ENCODE results near the gene THSD4. TPM values are rescaled to one million over a fixed set of nuclear protein-coding genes. Genes with fewer than 3 reads are reported as not detected.

THSD4 gene
- total and polyA plus RNA-seq, 9 of the 15 experiments (the other 6 are each of a cell fraction or from before 2014, with no cell fraction given): 0.04 TPM; not detected in 5

DNA sequence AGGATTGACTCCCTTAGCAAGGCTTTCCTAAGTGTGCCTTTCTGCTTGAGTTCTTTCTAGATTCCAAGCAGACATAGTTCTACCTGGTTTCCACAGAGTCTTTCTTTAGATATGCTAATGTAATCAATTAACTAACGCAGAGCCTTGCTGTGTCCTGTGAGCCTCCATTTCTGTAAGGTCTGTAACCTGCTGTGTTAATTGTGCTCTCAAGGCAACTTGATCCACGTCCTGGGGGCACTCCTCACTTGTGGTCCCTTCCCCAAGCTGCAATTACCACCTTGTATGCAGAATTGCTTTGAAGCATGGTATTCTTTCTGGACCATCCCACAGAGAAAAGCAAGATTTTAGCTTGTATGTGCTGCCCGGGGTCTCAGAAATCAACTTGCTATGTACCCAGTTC is 29.5 kb upstream of the THSD4 start (continued):
- TF ChIP-seq, protein P1, sequence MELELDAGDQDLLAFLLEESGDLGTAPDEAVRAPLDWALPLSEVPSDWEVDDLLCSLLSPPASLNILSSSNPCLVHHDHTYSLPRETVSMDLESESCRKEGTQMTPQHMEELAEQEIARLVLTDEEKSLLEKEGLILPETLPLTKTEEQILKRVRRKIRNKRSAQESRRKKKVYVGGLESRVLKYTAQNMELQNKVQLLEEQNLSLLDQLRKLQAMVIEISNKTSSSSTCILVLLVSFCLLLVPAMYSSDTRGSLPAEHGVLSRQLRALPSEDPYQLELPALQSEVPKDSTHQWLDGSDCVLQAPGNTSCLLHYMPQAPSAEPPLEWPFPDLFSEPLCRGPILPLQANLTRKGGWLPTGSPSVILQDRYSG (tag; conservative IDR thresholded peaks at IDR 0.05; ENCODE audit: low read depth): no peak
- no peak for TF ChIP-seq RBM17 (IDR thresholded peaks at IDR 0.05; ENCODE audit: borderline replicate concordance, low read depth, low read length)
- TF ChIP-seq EP400 (IDR thresholded peaks at IDR 0.05): no peak
- TF ChIP-seq, protein P2, sequence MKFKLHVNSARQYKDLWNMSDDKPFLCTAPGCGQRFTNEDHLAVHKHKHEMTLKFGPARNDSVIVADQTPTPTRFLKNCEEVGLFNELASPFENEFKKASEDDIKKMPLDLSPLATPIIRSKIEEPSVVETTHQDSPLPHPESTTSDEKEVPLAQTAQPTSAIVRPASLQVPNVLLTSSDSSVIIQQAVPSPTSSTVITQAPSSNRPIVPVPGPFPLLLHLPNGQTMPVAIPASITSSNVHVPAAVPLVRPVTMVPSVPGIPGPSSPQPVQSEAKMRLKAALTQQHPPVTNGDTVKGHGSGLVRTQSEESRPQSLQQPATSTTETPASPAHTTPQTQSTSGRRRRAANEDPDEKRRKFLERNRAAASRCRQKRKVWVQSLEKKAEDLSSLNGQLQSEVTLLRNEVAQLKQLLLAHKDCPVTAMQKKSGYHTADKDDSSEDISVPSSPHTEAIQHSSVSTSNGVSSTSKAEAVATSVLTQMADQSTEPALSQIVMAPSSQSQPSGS (CRISPR knock-in tag; IDR thresholded peaks at IDR 0.05): no peak
- TF ChIP-seq RBM22 (IDR thresholded peaks at IDR 0.05; ENCODE audit: low read depth, low read length, poor library complexity, severe bottlenecking): no peak
- TF ChIP-seq ZNF717 (CRISPR knock-in tag; IDR thresholded peaks at IDR 0.05): no peak
- TF ChIP-seq PYGO2 (tag; IDR thresholded peaks at IDR 0.05): no peak
- no peak for TF ChIP-seq NCOA1 (IDR thresholded peaks at IDR 0.05; ENCODE audit: low read depth)
- TF ChIP-seq, protein P3, sequence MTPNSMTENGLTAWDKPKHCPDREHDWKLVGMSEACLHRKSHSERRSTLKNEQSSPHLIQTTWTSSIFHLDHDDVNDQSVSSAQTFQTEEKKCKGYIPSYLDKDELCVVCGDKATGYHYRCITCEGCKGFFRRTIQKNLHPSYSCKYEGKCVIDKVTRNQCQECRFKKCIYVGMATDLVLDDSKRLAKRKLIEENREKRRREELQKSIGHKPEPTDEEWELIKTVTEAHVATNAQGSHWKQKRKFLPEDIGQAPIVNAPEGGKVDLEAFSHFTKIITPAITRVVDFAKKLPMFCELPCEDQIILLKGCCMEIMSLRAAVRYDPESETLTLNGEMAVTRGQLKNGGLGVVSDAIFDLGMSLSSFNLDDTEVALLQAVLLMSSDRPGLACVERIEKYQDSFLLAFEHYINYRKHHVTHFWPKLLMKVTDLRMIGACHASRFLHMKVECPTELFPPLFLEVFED (CRISPR knock-in tag; conservative IDR thresholded peaks at IDR 0.05): no peak
- TF ChIP-seq SIRT6 (IDR thresholded peaks at IDR 0.05; ENCODE audit: low read depth, low read length): no peak
